Parathyroid adenoma (tissue), 2 donors: ENCODE results near the gene DHRS1.
"Not testable (repeated sequence)": the region's sequence is repeated elsewhere in the genome, so short reads cannot be mapped to it uniquely, and the experiment has no call there.

Experiments used
- H2AFZ ChIP-seq: fragments of 300-600 bp; sonication (generic); one replicate; pipeline ENCODE4 v1.7.0; 2017; ENCODE audit warnings: antibody characterized with exemption, mild to moderate bottlenecking
- H3K27ac ChIP-seq: fragments of 300-600 bp; sonication (generic); one replicate; pipeline ENCODE4 v1.7.0; 2017
- H3K27me3 ChIP-seq: fragments of 300-600 bp; sonication (generic); one replicate; pipeline ENCODE4 v1.7.0; 2017; ENCODE audit warnings: low read length; ENCODE audit not compliant: control insufficient read depth, insufficient read depth
- H3K36me3 ChIP-seq: fragments of 300-600 bp; sonication (generic); one replicate; pipeline ENCODE4 v1.7.0; 2017; ENCODE audit warnings: low read length; ENCODE audit not compliant: control insufficient read depth, insufficient read depth
- H3K4me1 ChIP-seq: fragments of 300-600 bp; sonication (generic); one replicate; pipeline ENCODE4 v1.7.0; 2017; ENCODE audit warnings: control low read depth
- H3K4me2 ChIP-seq: fragments of 300-600 bp; sonication (generic); one replicate; pipeline ENCODE4 v1.7.0; 2017; ENCODE audit warnings: low read length
- H3K4me3 ChIP-seq: fragments of 300-600 bp; sonication (generic); one replicate; pipeline ENCODE4 v1.7.0; 2017; ENCODE audit warnings: low read depth, low read length
- H3K79me2 ChIP-seq: fragments of 300-600 bp; sonication (generic); one replicate; pipeline ENCODE4 v1.7.0; 2017; ENCODE audit warnings: control low read depth
- H3K9ac ChIP-seq: fragments of 300-600 bp; sonication (generic); one replicate; pipeline ENCODE4 v1.7.0; 2017; ENCODE audit warnings: mild to moderate bottlenecking
- H3K9me3 ChIP-seq: fragments of 300-600 bp; sonication (generic); one replicate; pipeline ENCODE4 v1.7.0; 2017; ENCODE audit warnings: low read length; ENCODE audit not compliant: control insufficient read depth
- CTCF ChIP-seq: fragments of 300-600 bp; sonication (generic); IDR thresholded peaks from one replicate; pipeline ENCODE4 v1.7.0; 2017; ENCODE audit warnings: antibody characterized with exemption, mild to moderate bottlenecking
- donor health status: primary hyperparathyroidism.

DHRS1 gene

GRCh38 chr14:24249230-24250021 is 50.2 kb downstream of the DHRS1 start:
- TF ChIP-seq CTCF: no peak
- no peaks in the 10 kb centered on the region for H3K4me1 ChIP-seq
- no peak overlapping the region for H2AFZ ChIP-seq
- no peak overlapping the region for H3K27ac ChIP-seq
- no peaks in the 10 kb centered on the region for H3K79me2 ChIP-seq
- no peak overlapping the region for H3K9ac ChIP-seq
- H3K4me2 ChIP-seq: no peak overlapping the region
- no peaks in the 10 kb centered on the region for H3K9me3 ChIP-seq
- H3K36me3 ChIP-seq: no peaks in the 10 kb centered on the region
- H3K27me3 ChIP-seq: no peaks in the 10 kb centered on the region
- H3K4me3 ChIP-seq: no peak overlapping the region

GRCh38 chr14:24247422-24247821 is 52.2 kb downstream of the DHRS1 start:
- no peak for TF ChIP-seq CTCF
- Histone ChIP-seq H3K36me3 (no peaks in the 10 kb centered on the region), H3K27ac (no peak overlapping the region), H2AFZ (no peak overlapping the region), H3K79me2 (no peaks in the 10 kb centered on the region), H3K9me3 (no peaks in the 10 kb centered on the region), H3K9ac (no peak overlapping the region), H3K4me3 (no peak overlapping the region), H3K4me1 (peaks cover 2% of the 10 kb centered on the region), H3K4me2 (no peak overlapping the region), H3K27me3 (no peaks in the 10 kb centered on the region)

GRCh38 chr14:24246765-24247212 is 52.8 kb downstream of the DHRS1 start:
- peaks cover 2% of the 10 kb centered on the region for H3K4me1 ChIP-seq
- H3K27me3 ChIP-seq: no peaks in the 10 kb centered on the region
- no peak overlapping the region for H3K4me2 ChIP-seq
- H3K27ac ChIP-seq: no peak overlapping the region
- no peak overlapping the region for H3K9ac ChIP-seq
- no peaks in the 10 kb centered on the region for H3K9me3 ChIP-seq
- H3K36me3 ChIP-seq: no peaks in the 10 kb centered on the region
- peaks cover under 1% of the 10 kb centered on the region for H3K79me2 ChIP-seq
- H2AFZ ChIP-seq: no peak overlapping the region
- H3K4me3 ChIP-seq: no peak overlapping the region
- no peak for TF ChIP-seq CTCF

- H3K27ac ChIP-seq: not testable (repeated sequence)
These were observed 54.2 kb downstream of the DHRS1 start for GRCh38 chr14:24245350-24245749.

GRCh38 chr14:24243336-24243836 is 56.2 kb downstream of the DHRS1 start:
- peak overlapping the region; percentile 82 for H2AFZ ChIP-seq
- H3K4me2 ChIP-seq: peak overlapping the region; percentile 70
- H3K36me3 ChIP-seq: peaks cover 24% of the 10 kb centered on the region
- peak overlapping the region; percentile 100 for H3K4me3 ChIP-seq
- H3K9ac ChIP-seq: no peak overlapping the region
- peak overlapping the region; percentile 98 for H3K27ac ChIP-seq
- TF ChIP-seq CTCF: no peak
- peaks cover 8% of the 10 kb centered on the region for H3K4me1 ChIP-seq
- no peaks in the 10 kb centered on the region for H3K27me3 ChIP-seq
- peaks cover 28% of the 10 kb centered on the region for H3K79me2 ChIP-seq
- no peaks in the 10 kb centered on the region for H3K9me3 ChIP-seq

More at GRCh38 chr14:24245350-24245749, 54.2 kb downstream of the DHRS1 start:
- not testable (repeated sequence) for H3K9ac ChIP-seq, H3K36me3 ChIP-seq, H3K4me2 ChIP-seq, H3K4me1 ChIP-seq, H3K4me3 ChIP-seq, H3K27me3 ChIP-seq, H3K9me3 ChIP-seq, H2AFZ ChIP-seq
- peaks cover 14% of the 10 kb centered on the region for H3K79me2 ChIP-seq
